OCI-LY3 (cell line): ENCODE data around the gene TGM4.

Experiments used
- H2AFZ ChIP-seq: fragments of 200-600, 300-600 bp; shearing (Covaris generic); 2 replicates; pipeline ENCODE4 v1.6.0; 2014; ENCODE audit warnings: antibody characterized with exemption, low read depth, low read length
- H3K27ac ChIP-seq: fragments of 200-600, 300-600 bp; sonication (generic); 2 replicates; pipeline ENCODE4 v1.5.1; 2014; ENCODE audit warnings: mild to moderate bottlenecking, low read length, moderate library complexity, mixed read lengths
- H3K27me3 ChIP-seq: fragments of 200-600, 300-600 bp; sonication (generic); 2 replicates; pipeline ENCODE4 v1.6.1; 2014; ENCODE audit warnings: low read depth, low read length, mixed read lengths
- H3K36me3 ChIP-seq: fragments of 200-600, 300-600 bp; sonication (generic); replicated peaks from 2 replicates; pipeline ENCODE3; 2014; ENCODE audit warnings: low read depth, low read length, mixed read lengths
- H3K4me1 ChIP-seq: fragments of 300-600, 200-600 bp; sonication (generic); 2 replicates; pipeline ENCODE4 v1.6.1; 2014; ENCODE audit warnings: low read length, mixed read lengths
- H3K4me2 ChIP-seq: fragments of 200-600, 300-600 bp; sonication (generic); 2 replicates; pipeline ENCODE4 v1.6.1; 2014; ENCODE audit warnings: low read length, mixed read lengths
- H3K4me3 ChIP-seq: fragments of 300-600, 200-600 bp; sonication (generic); 2 replicates; pipeline ENCODE4 v1.5.1; 2014; ENCODE audit warnings: antibody characterized with exemption, mild to moderate bottlenecking, low read length, moderate library complexity
- H3K79me2 ChIP-seq: fragments of 300-600, 200-600 bp; shearing (Covaris generic); 2 replicates; pipeline ENCODE4 v1.6.1; 2014; ENCODE audit warnings: mild to moderate bottlenecking, low read length, mixed read lengths
- H3K9ac ChIP-seq: fragments of 300-600, 200-600 bp; shearing (Covaris generic); 2 replicates; pipeline ENCODE4 v1.6.0; 2014; ENCODE audit warnings: mild to moderate bottlenecking, low read length, moderate library complexity
- H3K9me3 ChIP-seq: fragments of 200-600, 300-600 bp; shearing (Covaris generic); 2 replicates; pipeline ENCODE4 v1.6.1; 2014; ENCODE audit warnings: low read length, mixed read lengths; ENCODE audit not compliant: insufficient read depth
- H4K20me1 ChIP-seq: fragments of 200-600, 300-600 bp; sonication (generic); 2 replicates; pipeline ENCODE4 v1.6.1; 2016; ENCODE audit warnings: low read length, mixed read lengths; ENCODE audit not compliant: insufficient read depth
- CTCF ChIP-seq: fragments of 200-600, 300-600 bp; sonication (generic); IDR thresholded peaks from 2 replicates; pipeline ENCODE4 v1.5.1; 2014; ENCODE audit warnings: antibody characterized with exemption, low read length, low read depth
- EZH2phosphoT487 ChIP-seq: fragments of 200-600 bp; shearing (Covaris generic); IDR thresholded peaks from 2 replicates; pipeline ENCODE4 v1.6.1; 2018; ENCODE audit warnings: antibody characterized with exemption, mixed run types, low read depth

TGM4 gene

GRCh38 chr3:44832032-44832431 is 42.4 kb upstream of the TGM4 start:
- Histone ChIP-seq H3K9ac (no peak overlapping the region), H3K27me3 (no peaks in the 10 kb centered on the region), H3K4me3 (no peak overlapping the region), H3K27ac (no peak overlapping the region), H3K4me2 (no peak overlapping the region), H4K20me1 (no peaks in the 10 kb centered on the region), H2AFZ (no peak overlapping the region), H3K9me3 (peaks cover 7% of the 10 kb centered on the region), H3K36me3 (peaks cover 53% of the 10 kb centered on the region), H3K4me1 (peaks cover 6% of the 10 kb centered on the region), H3K79me2 (no peaks in the 10 kb centered on the region)
- TF ChIP-seq EZH2phosphoT487, result no peak
- TF ChIP-seq CTCF, result no peak

GRCh38 chr3:44832965-44833364 is 41.4 kb upstream of the TGM4 start:
- H3K36me3 ChIP-seq, result peaks cover 60% of the 10 kb centered on the region

GRCh38 chr3:44833394-44833793 is 41.0 kb upstream of the TGM4 start:
- Histone ChIP-seq H3K9me3 (peaks cover 10% of the 10 kb centered on the region), H3K4me1 (no peaks in the 10 kb centered on the region), H3K4me3 (no peak overlapping the region), H2AFZ (no peak overlapping the region), H3K79me2 (no peaks in the 10 kb centered on the region), H3K9ac (no peak overlapping the region), H4K20me1 (no peaks in the 10 kb centered on the region), H3K27ac (no peak overlapping the region), H3K4me2 (no peak overlapping the region), H3K27me3 (no peaks in the 10 kb centered on the region), H3K36me3 (peaks cover 60% of the 10 kb centered on the region)
- no peak for TF ChIP-seq EZH2phosphoT487
- TF ChIP-seq CTCF, result no peak

More at GRCh38 chr3:44832965-44833364, 41.4 kb upstream of the TGM4 start:
- H3K9me3 ChIP-seq, result peaks cover 10% of the 10 kb centered on the region
- H3K4me3 ChIP-seq, result no peak overlapping the region
- H4K20me1 ChIP-seq, result no peaks in the 10 kb centered on the region
- H3K4me2 ChIP-seq, result no peak overlapping the region
- H3K79me2 ChIP-seq, result no peaks in the 10 kb centered on the region
- H3K27me3 ChIP-seq, result no peaks in the 10 kb centered on the region
- H3K27ac ChIP-seq, result no peak overlapping the region
- H3K4me1 ChIP-seq, result no peaks in the 10 kb centered on the region
- no peak overlapping the region for H3K9ac ChIP-seq
- no peak overlapping the region for H2AFZ ChIP-seq
- no peak for TF ChIP-seq CTCF
- no peak for TF ChIP-seq EZH2phosphoT487

- no peaks in the 10 kb centered on the region for H3K27me3 ChIP-seq
- peaks cover 65% of the 10 kb centered on the region for H3K36me3 ChIP-seq
- H3K4me1 ChIP-seq, result peaks cover 6% of the 10 kb centered on the region
- H3K9ac ChIP-seq, result no peak overlapping the region
- no peak overlapping the region for H2AFZ ChIP-seq
- no peak overlapping the region for H3K4me3 ChIP-seq
- H3K27ac ChIP-seq, result no peak overlapping the region
- H4K20me1 ChIP-seq, result no peaks in the 10 kb centered on the region
- TF ChIP-seq CTCF (no peak), EZH2phosphoT487 (no peak)
- peaks cover 10% of the 10 kb centered on the region for H3K9me3 ChIP-seq
- H3K79me2 ChIP-seq, result no peaks in the 10 kb centered on the region
- H3K4me2 ChIP-seq, result no peak overlapping the region
These were observed 38.7 kb upstream of the TGM4 start for GRCh38 chr3:44835684-44836083.
